Left forelimb (tissue), 1 donor: ENCODE data around the gene NDOR1.

Source experiments
- DNase-seq: peaks from one replicate; pipeline ENCODE4 v3.0.0-alpha.2; 2018; ENCODE audit warnings: low spot score

Gene NDOR1

GRCh38 chr9:137182836-137183235, 22.7 kb upstream of the NDOR1 start:
- DNase-seq: no peak

GRCh38 chr9:137183980-137184595, 21.4 kb upstream of the NDOR1 start:
- DNase-seq: no peak

GRCh38 chr9:137184881-137185660, 20.4 kb upstream of the NDOR1 start:
- DNase-seq: no peak

- DNase-seq: no peak
Observed at GRCh38 chr9:137185921-137186320, 19.6 kb upstream of the NDOR1 start.

- no peak for DNase-seq
Observed at GRCh38 chr9:137186385-137186784, 19.1 kb upstream of the NDOR1 start.

- no peak for DNase-seq
Observed at GRCh38 chr9:137187386-137187785, 18.1 kb upstream of the NDOR1 start.

- DNase-seq: no peak
Observed at GRCh38 chr9:137188086-137188489, 17.4 kb upstream of the NDOR1 start.

GRCh38 chr9:137188490-137189296, 16.8 kb upstream of the NDOR1 start, which contains the start of the genes ANAPC2 and SSNA1:
Gene ANAPC2 (minus strand): TSS chr9:137188560. CDS start chr9:137188532, 28 bp downstream.
Gene SSNA1 (plus strand): TSS chr9:137188676. CDS start chr9:137188727, 51 bp downstream.
- DNase-seq: peak; percentile 97

- DNase-seq: no peak
Observed at GRCh38 chr9:137189297-137190295, 15.9 kb upstream of the NDOR1 start.

- DNase-seq: no peak
Observed at GRCh38 chr9:137190315-137190856, 15.1 kb upstream of the NDOR1 start.

GRCh38 chr9:137191245-137191644, 14.3 kb upstream of the NDOR1 start:
- no peak for DNase-seq

GRCh38 chr9:137191691-137192447, 13.6 kb upstream of the NDOR1 start:
- no peak for DNase-seq

GRCh38 chr9:137192448-137192780, 13.1 kb upstream of the NDOR1 start:
- no peak for DNase-seq

GRCh38 chr9:137192859-137193258, 12.6 kb upstream of the NDOR1 start:
- no peak for DNase-seq

- DNase-seq: no peak
Observed at GRCh38 chr9:137193771-137194170, 11.7 kb upstream of the NDOR1 start.

- DNase-seq: no peak
Observed at GRCh38 chr9:137194388-137194787, 11.1 kb upstream of the NDOR1 start.

- DNase-seq: no peak
Observed at GRCh38 chr9:137194909-137195308, 10.6 kb upstream of the NDOR1 start.

GRCh38 chr9:137195525-137196220, 9.8 kb upstream of the NDOR1 start:
- no peak for DNase-seq

GRCh38 chr9:137198051-137198901, 7.2 kb upstream of the NDOR1 start:
- DNase-seq: no peak
